Measurements from ENCODE around the gene C1orf35. TPM values are rescaled to one million over a fixed set of nuclear protein-coding genes. Genes with fewer than 3 reads are reported as not detected.

Gene C1orf35
- total RNA-seq, 1 donor = 5.6 TPM

DNA sequence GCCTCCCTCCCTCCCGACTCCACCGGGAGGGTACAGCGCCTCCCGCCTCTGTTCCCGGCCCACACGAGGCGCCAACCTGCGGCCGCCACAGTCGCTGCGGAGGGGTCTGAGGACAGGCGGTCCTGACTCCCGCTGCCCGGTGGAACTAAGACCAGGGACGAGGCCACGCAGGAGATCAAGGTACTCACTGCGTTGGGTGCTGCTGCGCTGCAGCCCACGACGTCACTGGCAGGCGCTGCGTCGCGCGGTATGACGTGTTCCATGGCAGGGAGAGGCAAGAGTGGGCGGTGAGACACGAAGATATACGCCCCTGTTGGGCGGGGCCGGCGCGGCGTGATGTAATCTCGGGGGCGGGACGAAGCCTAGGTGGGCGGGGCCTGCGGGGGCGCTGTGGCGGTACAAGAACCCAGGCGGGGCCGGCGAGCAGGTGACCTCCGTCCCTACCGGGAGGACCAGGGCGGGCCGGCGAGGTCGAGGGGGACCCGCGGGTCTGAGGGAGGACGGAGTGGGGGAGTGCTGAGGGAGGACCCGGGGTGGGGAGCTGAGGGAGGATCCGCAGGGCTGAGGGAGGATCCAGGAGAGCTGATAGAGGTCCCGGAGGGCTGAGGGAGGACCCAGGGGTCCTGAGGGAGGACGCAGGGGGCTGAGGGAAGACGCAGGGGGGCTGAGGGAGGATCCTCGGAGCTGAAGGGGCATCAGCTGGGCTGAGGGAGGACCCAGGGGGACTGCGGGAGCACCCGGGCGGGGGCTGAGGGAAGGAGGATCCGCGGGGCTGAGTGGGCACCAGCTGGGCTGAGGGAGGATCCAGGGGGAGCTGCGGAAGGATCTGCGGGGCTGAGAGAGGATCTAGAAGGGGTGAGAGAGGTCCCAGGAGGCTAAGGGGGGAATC is 6.2 kb upstream of the C1orf35 start, which contains the start of gene MRPL55:
MRPL55 (minus strand) TSS at position 227 of the 889 bp plus-strand sequence. CDS start 1,039 bp downstream, outside the sequence.
- H3K4me3 ChIP-seq (ENCODE audit: low read depth, low read length) = peak within 1 kb of the TSS; percentile 98
- no peak for TF ChIP-seq CTCF (IDR thresholded peaks at IDR 0.05; ENCODE audit: insufficient read depth, low read depth, low read length)
- DNase-seq (ENCODE audit: low read depth) = peak; percentile 97

GRCh38 chr1:228108742-228109072 is 5.6 kb upstream of the C1orf35 start:
- TF ChIP-seq CTCF (IDR thresholded peaks at IDR 0.05; ENCODE audit: insufficient read depth, low read depth, low read length) = no peak
- DNase-seq (ENCODE audit: low read depth) = no peak

DNA sequence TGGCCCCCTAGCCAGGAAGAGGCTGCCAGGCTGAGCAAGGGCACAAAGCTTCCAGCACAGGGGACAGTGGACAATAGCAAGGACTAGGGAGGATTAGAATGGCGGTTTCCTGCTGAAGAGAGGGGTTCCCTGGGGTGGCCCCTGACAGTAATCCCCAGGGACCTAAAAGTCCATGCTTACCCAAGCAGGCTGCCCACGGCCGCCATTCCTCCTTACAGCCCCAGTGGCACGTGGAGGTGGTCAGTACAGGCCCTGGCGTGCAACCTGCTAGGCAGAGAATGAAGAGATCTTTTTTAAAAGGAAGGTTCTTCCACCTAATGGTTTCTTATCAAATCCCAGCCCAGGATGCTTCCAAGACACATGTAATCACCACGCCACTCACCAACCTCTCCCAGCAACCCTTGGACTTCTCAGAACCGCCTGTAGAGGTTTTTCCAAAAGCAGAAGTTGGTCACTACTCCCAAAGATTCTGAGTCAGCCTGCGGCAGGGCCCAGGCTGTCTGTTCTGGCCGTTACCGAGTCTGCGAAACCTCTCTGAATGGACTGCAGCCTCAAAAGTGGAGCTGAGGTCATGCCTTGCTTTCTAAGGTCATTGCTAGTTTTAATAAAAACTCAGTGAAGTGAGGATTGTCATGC is 5.0 kb upstream of the C1orf35 start:
- peak overlapping the region; percentile 98 for H3K4me3 ChIP-seq (ENCODE audit: low read depth, low read length)

More at GRCh38 chr1:228108742-228109072, 5.6 kb upstream of the C1orf35 start:
- H3K4me3 ChIP-seq (ENCODE audit: low read depth, low read length) = peak overlapping the region; percentile 98

GRCh38 chr1:228107636-228108035 is 4.5 kb upstream of the C1orf35 start:
- TF ChIP-seq CTCF (IDR thresholded peaks at IDR 0.05; ENCODE audit: insufficient read depth, low read depth, low read length) = no peak
- no peak for DNase-seq (ENCODE audit: low read depth)
- no peak overlapping the region for H3K4me3 ChIP-seq (ENCODE audit: low read depth, low read length)

More for the DNA sequence above, 5.0 kb upstream of the C1orf35 start:
- DNase-seq (ENCODE audit: low read depth) = no peak
- no peak for TF ChIP-seq CTCF (IDR thresholded peaks at IDR 0.05; ENCODE audit: insufficient read depth, low read depth, low read length)

- no peak for DNase-seq (ENCODE audit: low read depth)
- no peak for TF ChIP-seq CTCF (IDR thresholded peaks at IDR 0.05; ENCODE audit: insufficient read depth, low read depth, low read length)
- no peak overlapping the region for H3K4me3 ChIP-seq (ENCODE audit: low read depth, low read length)
Measured at GRCh38 chr1:228106800-228107054, 3.6 kb upstream of the C1orf35 start.

GRCh38 chr1:228105996-228106799 is 3.1 kb upstream of the C1orf35 start:
- no peak for DNase-seq (ENCODE audit: low read depth)
- H3K4me3 ChIP-seq (ENCODE audit: low read depth, low read length) = no peak overlapping the region
- no peak for TF ChIP-seq CTCF (IDR thresholded peaks at IDR 0.05; ENCODE audit: insufficient read depth, low read depth, low read length)
